Mammary epithelial cell (primary cell): ENCODE results near the gene NSG2.
"Not testable (repeated sequence)": the region's sequence is repeated elsewhere in the genome, so short reads cannot be mapped to it uniquely, and the experiment has no call there.

Source experiments
- CTCF ChIP-seq, 2 donors: IDR thresholded peaks in 1 of 2; conservative IDR thresholded peaks in 1 of 2; 2 replicates each; pipeline ENCODE4 v1.5.1; 2011 to 2012; ENCODE audit warnings: inconsistent platforms in 2 of 2, low read length in 2 of 2, mild to moderate bottlenecking in 2 of 2, control low read depth in 1 of 2, low read depth in 1 of 2; ENCODE audit not compliant: insufficient read depth in 1 of 2; ENCODE audit errors: extremely low read depth in 1 of 2
- EZH2 ChIP-seq: IDR thresholded peaks from 2 replicates; pipeline ENCODE4 v1.6.1; 2012; ENCODE audit warnings: low read length, inconsistent platforms, borderline replicate concordance

DNA sequence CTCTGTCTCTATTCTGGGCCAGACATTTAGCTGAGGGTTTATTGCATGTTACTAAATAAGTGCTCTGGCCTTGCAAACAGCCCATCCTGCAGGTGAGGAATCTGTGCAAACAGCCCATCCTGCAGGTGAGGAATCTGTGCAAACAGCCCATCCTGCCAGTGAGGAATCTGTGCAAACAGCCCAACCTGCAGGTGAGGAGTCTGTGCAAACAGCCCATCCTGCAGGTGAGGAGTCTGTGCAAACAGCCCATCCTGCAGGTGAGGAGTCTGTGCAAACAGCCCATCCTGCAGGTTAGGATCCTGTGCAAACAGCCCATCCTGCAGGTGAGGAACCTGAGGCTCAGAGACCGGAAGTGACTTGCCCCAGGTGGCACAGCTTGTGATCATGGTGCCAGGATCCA is 101.5 kb downstream of the NSG2 start:
- not testable (repeated sequence) for TF ChIP-seq CTCF (conservative IDR thresholded peaks at IDR 0.05 in 1 of 2, IDR thresholded peaks at IDR 0.05 in 1 of 2; ENCODE audit: extremely low read depth in 1 of 2, insufficient read depth in 1 of 2, low read depth in 1 of 2, low read length in 2 of 2); EZH2
